OCI-LY3 (cell line): ENCODE data around the gene ZNF761.
"Not testable (repeated sequence)": the region's sequence is repeated elsewhere in the genome, so short reads cannot be mapped to it uniquely, and the experiment has no call there.

Experiments used
- CTCF ChIP-seq: fragments of 200-600, 300-600 bp; sonication (generic); IDR thresholded peaks from 2 replicates; pipeline ENCODE4 v1.5.1; 2014; ENCODE audit warnings: antibody characterized with exemption, low read length, low read depth
- EZH2phosphoT487 ChIP-seq: fragments of 200-600 bp; shearing (Covaris generic); IDR thresholded peaks from 2 replicates; pipeline ENCODE4 v1.6.1; 2018; ENCODE audit warnings: antibody characterized with exemption, mixed run types, low read depth

- TF ChIP-seq CTCF, EZH2phosphoT487: not testable (repeated sequence)
These were observed 8.1 kb upstream of the ZNF761 start for GRCh38 chr19:53423680-53424079.
